ENCODE measurements around the gene SVOP. TPM values are rescaled to one million over a fixed set of nuclear protein-coding genes. Genes with fewer than 3 reads are reported as not detected.

The SVOP gene
- total and polyA plus RNA-seq, 2 experiments from 2014 or later: 0.10 TPM; not detected in 1

GRCh38 chr12:108935159-108935763 lies 85.6 kb downstream of the SVOP start (continued):
- no peak for TF ChIP-seq ZNF462 (CRISPR knock-in tag; IDR thresholded peaks at IDR 0.05)
- no peak for TF ChIP-seq ZNF331 (CRISPR knock-in tag; IDR thresholded peaks at IDR 0.05; ENCODE audit: low read depth)
- TF ChIP-seq EZH2 (IDR thresholded peaks at IDR 0.05; ENCODE audit: low read depth, unreplicated experiment): no peak
- no peak for TF ChIP-seq CREB1 (CRISPR knock-in tag; IDR thresholded peaks at IDR 0.05; ENCODE audit: low read depth)
- no peak for TF ChIP-seq CTCF (conservative IDR thresholded peaks at IDR 0.05; ENCODE audit: low read depth in 2 of 2)
- no peak for TF ChIP-seq EZH2phosphoT487 (IDR thresholded peaks at IDR 0.05; ENCODE audit: unreplicated experiment)

DNA sequence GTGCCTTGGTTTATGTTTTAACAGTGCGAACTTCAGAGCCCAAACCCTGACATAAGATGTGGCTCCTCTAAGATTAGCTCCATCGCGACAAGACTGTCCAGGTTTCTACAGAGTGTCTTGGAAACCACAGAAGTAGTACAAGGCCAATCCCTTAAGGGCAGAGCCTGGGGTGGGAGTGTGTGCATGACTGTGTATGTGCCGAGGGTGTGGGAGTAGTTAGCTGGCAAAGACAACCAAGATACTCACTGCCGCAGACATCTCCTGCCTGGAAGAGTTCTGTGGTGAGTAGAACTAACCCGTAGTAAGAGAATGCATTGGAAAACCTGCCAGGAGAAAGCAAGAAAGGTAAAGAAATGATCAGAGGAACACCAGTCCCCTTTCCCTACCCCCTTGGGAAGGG lies 86.9 kb downstream of the SVOP start:
- Histone ChIP-seq H3K36me3 (ENCODE audit: insufficient read depth) (no peaks in the 10 kb centered on the region), H3K4me2 (no peak overlapping the region), H3K4me3 (no peak overlapping the region), H4K20me1 (replicated peaks; ENCODE audit: insufficient read depth) (no peaks in the 10 kb centered on the region), H3K9me2 (ENCODE audit: insufficient read depth) (0 out of 2 replicates have a peak, but pooled peaks cover 5% of the 10 kb centered on the region), H3K79me2 (replicated peaks; ENCODE audit: insufficient read depth) (no peaks in the 10 kb centered on the region), H3F3A (replicated peaks; ENCODE audit: low read depth) (no peaks in the 10 kb centered on the region), H3K4me1 (ENCODE audit: insufficient read depth) (peaks cover 8% of the 10 kb centered on the region), H3K27ac (ENCODE audit: low read depth) (no peak overlapping the region), H2AFZ (no peak overlapping the region; the same call in 1 of the 2 replicates), H3K27me3 (ENCODE audit: insufficient read depth) (no peaks in the 10 kb centered on the region)
- ATAC-seq (no peak), DNase-seq (ENCODE audit: low spot score) (no peak)
- no peaks in the 10 kb centered on the region for H3K36me3 Mint-ChIP-seq (ENCODE audit: low read depth)
- H3K9me3 Mint-ChIP-seq: no peaks in the 10 kb centered on the region
- peaks cover 5% of the 10 kb centered on the region for H3K27me3 Mint-ChIP-seq (ENCODE audit: insufficient read depth, low read depth, poor library complexity)
- no peak overlapping the region for H3K27ac Mint-ChIP-seq
- peaks cover 5% of the 10 kb centered on the region; the same call in 2 of the 3 replicates for H3K4me1 Mint-ChIP-seq
- H3K4me3 Mint-ChIP-seq: no peak overlapping the region
- TF ChIP-seq ETS1 (IDR thresholded peaks at IDR 0.05): no peak

Measured in GM23338 (cell line).